GM04503 (cell line): ENCODE results near the gene SLC22A15.
A peak's percentile ranks its signal among the peaks of the same experiment; 100 is the strongest.

Experiments
- DNase-seq: peaks from one replicate; pipeline ENCODE4 v3.0.0-alpha.2; 2012; ENCODE audit warnings: low read depth

The SLC22A15 gene

GRCh38 chr1:116104667-116105066 is 128.4 kb downstream of the SLC22A15 start:
- DNase-seq: no peak

GRCh38 chr1:116105996-116106395 is 129.7 kb downstream of the SLC22A15 start:
- no peak for DNase-seq

GRCh38 chr1:116106646-116107045 is 130.3 kb downstream of the SLC22A15 start:
- no peak for DNase-seq

- no peak for DNase-seq
These were observed 131.1 kb downstream of the SLC22A15 start for GRCh38 chr1:116107371-116107770.

GRCh38 chr1:116110567-116111523 is 134.5 kb downstream of the SLC22A15 start, which contains the start of gene MAB21L3:
Gene MAB21L3 (plus strand): TSS chr1:116111399. CDS start chr1:116112616, 1,217 bp downstream.
- DNase-seq: no peak

GRCh38 chr1:116111524-116112021 is 135.3 kb downstream of the SLC22A15 start:
- no peak for DNase-seq

GRCh38 chr1:116112388-116113140 is 136.3 kb downstream of the SLC22A15 start:
- no peak for DNase-seq

- DNase-seq: no peak
These were observed 137.3 kb downstream of the SLC22A15 start for GRCh38 chr1:116113615-116114014.

- peak; percentile 72 for DNase-seq
These were observed 139.4 kb downstream of the SLC22A15 start for GRCh38 chr1:116115476-116116439.

- DNase-seq: no peak
These were observed 142.2 kb downstream of the SLC22A15 start for GRCh38 chr1:116118471-116118870.
